Cardiac fibroblast (primary cell): Measurements from ENCODE around the gene GNG5.

Experiments used
- DNase-seq, 2 donors: peaks; one replicate each; pipeline versions ENCODE4 v3.0.0 to v3.0.0-alpha.2; 2010; ENCODE audit warnings: low read depth in 2 of 2
- H3K4me3 ChIP-seq, 2 donors: replicated peaks in 1 of 2; 1 replicate in 1 of 2; 2 replicates in 1 of 2; pipeline ENCODE4 v1.5.1; 2011; ENCODE audit warnings: low read depth in 2 of 2, low read length in 2 of 2, mild to moderate bottlenecking in 2 of 2, moderate library complexity in 1 of 2
- TF ChIP-seq, protein P1 (sequence below): IDR thresholded peaks from one replicate; pipeline ENCODE4 v1.5.1; 2011; ENCODE audit warnings: low read depth, mild to moderate bottlenecking, low read length, inconsistent platforms

GNG5 gene

DNA sequence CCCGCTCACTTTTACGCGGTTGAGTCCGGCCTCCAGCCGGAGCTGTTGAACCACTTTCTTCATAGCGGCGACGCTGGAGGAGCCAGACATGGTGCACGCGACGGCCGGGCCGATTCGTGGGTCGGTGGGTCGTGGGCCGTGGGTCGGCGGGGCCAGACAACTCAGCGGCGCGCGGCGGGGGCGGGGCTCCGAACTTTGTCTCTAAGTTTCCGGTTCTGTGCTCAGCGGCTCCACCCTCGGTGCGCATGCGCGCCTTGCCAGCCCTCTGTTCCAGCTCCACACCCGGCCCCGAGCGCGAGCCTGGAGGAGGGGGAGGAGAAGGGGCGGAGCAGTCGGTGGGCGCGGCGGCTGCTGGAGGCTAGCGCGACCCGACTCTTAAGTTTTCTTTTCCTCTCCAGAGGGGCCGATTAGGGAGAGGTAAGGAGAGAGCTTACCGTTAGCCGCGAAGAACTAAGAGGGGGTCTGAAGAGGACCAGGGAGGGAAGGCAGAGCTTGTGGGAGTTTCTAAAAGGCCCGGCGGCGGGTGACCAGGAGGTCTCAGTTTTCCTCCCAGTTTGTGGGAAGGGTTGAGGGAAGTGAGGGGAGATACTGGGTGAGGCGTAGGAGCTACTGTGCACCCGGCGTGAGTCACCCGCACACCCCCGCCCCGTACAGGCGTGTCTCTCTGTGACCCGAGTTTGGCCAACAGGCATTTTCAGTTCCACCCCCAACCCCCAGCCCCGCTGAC is at the start of gene GNG5, which contains the start of gene SPATA1:
TSS of gene GNG5 (minus strand) at position 580 of the 727 bp plus-strand sequence. CDS start at position 90, 490 bp downstream.
TSS of gene SPATA1 (plus strand) at position 385 of the 727 bp plus-strand sequence. CDS start 9,974 bp downstream, outside the sequence.
- DNase-seq, result peak; percentile 97 to 98
- TF ChIP-seq, protein P1, sequence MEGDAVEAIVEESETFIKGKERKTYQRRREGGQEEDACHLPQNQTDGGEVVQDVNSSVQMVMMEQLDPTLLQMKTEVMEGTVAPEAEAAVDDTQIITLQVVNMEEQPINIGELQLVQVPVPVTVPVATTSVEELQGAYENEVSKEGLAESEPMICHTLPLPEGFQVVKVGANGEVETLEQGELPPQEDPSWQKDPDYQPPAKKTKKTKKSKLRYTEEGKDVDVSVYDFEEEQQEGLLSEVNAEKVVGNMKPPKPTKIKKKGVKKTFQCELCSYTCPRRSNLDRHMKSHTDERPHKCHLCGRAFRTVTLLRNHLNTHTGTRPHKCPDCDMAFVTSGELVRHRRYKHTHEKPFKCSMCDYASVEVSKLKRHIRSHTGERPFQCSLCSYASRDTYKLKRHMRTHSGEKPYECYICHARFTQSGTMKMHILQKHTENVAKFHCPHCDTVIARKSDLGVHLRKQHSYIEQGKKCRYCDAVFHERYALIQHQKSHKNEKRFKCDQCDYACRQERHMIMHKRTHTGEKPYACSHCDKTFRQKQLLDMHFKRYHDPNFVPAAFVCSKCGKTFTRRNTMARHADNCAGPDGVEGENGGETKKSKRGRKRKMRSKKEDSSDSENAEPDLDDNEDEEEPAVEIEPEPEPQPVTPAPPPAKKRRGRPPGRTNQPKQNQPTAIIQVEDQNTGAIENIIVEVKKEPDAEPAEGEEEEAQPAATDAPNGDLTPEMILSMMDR, result no peak
- H3K4me3 ChIP-seq, result peak within 1 kb of the TSS; percentile 72 to 88

DNA sequence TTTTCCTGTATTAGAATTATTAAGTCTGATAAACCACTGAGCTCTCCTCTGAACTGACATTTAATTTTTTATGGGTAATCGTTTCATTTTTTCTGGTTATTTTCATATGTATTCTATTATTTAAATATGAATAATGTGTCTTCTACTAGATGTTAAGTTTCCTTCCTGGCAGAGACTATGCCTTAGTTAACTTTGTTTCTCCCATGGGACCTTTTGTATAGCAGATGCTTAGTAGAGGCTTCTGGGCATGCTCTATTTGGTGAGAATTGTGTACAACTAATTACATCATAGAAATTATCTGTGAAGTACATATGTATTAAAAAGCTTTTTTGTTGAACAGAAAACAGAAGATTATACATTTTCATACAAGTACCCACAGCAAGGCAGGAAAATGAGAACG is 44.4 kb upstream of the GNG5 start:
- H3K4me3 ChIP-seq, result no peak overlapping the region
- TF ChIP-seq, protein P1, result no peak
- peak; percentile 45 to 50 for DNase-seq

DNA sequence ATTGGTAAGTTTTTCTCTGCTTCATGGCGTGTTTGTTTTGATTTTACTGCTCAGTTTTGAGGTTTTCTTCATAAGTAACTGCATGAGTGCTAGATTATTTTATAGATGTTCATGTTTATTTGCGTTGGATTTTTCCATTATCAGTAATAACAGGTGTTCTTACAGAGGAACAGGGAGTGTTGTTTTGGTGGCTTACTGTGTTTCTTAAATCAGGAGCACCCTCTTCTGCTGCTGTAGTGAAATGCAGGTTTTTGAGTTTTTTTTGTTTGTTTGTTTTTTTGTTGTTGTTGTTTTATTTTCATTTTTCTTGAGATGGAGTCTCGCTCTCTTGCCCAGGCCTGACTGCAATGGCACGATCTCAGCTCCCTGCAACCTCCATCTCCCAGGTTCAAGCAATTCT is 35.3 kb upstream of the GNG5 start:
- peak in 1 of 2 donors; percentile 16 for DNase-seq
- TF ChIP-seq, protein P1, result peak; percentile 7
- H3K4me3 ChIP-seq, result no peak overlapping the region

DNA sequence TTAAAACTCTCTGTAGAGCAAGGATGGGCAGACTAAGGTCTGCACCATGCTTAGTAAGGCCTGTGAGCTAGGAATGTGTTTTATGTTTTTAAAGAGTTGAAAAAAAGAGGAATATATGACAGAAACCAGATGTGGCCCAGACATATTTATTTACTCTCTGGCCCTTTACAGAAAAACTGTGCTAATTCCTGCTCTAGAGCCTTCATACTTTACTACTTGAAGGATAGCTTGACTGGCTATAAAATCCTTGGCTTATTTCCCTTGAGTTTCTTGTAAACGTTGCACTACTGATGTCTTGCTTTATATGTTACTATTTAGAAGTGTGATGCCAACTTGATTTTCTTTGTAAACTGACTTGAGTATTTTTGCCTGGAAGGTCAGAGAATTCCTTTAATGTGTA is 34.4 kb upstream of the GNG5 start:
- no peak for DNase-seq
- no peak overlapping the region for H3K4me3 ChIP-seq
- TF ChIP-seq, protein P1, result no peak

DNA sequence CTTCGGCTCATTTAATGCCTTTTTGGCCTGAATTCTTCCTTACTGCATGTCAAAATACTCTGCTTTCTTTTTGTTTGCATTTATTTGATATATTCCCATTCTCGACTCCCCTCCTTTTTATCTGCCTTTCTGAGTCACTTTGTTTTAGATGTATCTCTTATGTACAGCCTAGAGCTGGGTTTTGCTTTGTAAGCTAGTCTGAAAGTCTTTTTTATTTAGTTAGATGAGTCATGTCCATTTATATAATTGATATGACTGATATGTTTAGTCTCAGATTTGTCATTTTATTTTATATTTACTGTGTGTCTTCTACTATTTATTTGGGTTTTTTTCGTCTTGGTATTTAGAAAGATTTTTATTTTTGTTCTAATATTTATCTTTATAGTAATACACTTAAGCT is 33.6 kb upstream of the GNG5 start:
- TF ChIP-seq, protein P1, result no peak
- peak in 1 of 2 donors; percentile 28 for DNase-seq
- no peak overlapping the region for H3K4me3 ChIP-seq

DNA sequence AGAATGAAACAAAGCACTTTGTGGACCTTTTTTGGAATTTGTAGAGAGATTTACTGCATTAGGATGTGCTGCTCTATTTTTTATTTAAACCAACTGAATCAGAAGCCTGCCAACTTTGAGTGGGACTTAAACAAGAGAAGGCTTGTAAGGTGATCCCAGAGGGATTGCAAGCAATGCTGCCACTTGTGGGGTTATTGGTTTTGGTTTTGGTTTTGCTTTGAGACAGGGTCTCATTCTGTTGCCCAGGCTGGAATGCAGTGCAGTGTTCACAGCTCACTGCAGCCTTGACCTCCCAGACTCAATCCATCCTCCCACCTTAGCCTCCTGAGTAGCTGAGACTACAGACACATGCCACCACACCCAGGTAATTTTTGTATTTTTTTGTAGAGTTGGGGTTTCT is 32.2 kb upstream of the GNG5 start:
- TF ChIP-seq, protein P1, result no peak
- H3K4me3 ChIP-seq, result no peak overlapping the region
- no peak for DNase-seq

DNA sequence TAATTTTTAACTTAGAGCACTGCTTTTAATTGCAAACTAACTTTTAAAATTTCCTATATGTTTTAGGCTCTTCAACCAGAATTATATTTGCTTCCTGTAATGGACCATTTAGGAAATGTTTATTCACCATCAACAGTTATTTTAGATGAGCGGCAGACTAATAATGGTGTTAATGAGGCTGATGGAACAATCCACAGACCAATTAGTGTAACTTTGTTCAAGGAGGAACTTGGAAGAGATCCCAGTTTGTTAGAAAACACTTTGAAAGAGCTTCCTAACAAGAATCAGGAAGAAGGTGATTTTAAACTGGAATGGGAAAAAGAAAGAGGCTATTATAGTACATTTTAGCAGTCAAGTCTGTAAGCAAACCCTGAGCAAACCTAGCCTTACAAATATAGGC is 19.4 kb upstream of the GNG5 start:
- no peak overlapping the region for H3K4me3 ChIP-seq
- DNase-seq, result no peak
- TF ChIP-seq, protein P1, result no peak
